ENCODE results near the gene SLC2A6.

The SLC2A6 gene

DNA sequence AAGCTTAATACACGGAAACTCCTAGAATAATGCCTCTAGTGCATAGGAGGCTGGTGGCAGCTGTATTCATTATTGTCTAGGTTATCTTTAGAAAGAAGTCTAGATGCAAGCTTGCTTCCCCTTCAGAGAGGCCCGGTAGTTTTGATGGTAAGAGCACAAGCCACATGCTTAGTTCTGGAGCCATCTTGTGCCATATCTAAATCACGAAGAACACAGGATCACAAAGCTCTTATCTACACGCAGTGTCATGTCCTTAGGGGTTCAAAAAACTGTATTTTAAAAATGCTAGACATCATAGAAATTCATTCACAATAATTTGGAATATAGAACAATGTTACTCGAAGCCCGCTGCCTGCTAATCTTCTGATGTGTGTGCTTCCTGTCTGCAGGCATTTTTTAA, 12.9 kb downstream of the SLC2A6 start:
- CTCF ChIA-PET, result no interaction called here
- POLR2A ChIA-PET, result no interaction called here

GRCh38 chr9:133464638-133465037, 14.3 kb downstream of the SLC2A6 start:
- TF ChIP-seq, protein P1, sequence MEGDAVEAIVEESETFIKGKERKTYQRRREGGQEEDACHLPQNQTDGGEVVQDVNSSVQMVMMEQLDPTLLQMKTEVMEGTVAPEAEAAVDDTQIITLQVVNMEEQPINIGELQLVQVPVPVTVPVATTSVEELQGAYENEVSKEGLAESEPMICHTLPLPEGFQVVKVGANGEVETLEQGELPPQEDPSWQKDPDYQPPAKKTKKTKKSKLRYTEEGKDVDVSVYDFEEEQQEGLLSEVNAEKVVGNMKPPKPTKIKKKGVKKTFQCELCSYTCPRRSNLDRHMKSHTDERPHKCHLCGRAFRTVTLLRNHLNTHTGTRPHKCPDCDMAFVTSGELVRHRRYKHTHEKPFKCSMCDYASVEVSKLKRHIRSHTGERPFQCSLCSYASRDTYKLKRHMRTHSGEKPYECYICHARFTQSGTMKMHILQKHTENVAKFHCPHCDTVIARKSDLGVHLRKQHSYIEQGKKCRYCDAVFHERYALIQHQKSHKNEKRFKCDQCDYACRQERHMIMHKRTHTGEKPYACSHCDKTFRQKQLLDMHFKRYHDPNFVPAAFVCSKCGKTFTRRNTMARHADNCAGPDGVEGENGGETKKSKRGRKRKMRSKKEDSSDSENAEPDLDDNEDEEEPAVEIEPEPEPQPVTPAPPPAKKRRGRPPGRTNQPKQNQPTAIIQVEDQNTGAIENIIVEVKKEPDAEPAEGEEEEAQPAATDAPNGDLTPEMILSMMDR (IDR thresholded peaks at IDR 0.05; ENCODE audit: insufficient read depth, low read length, missing control alignments), result no peak
- ChIA-PET POLR2A (no interaction called here), CTCF (interaction anchor here (1.1 kb wide), 1 partner anchor 22 kb away, joined by 3 read pairs; no protein-coding TSS in a partner anchor)
- DNase-seq (ENCODE audit: low read depth, low spot score), result no peak
- H3K4me3 ChIP-seq (ENCODE audit: low read depth, low read length), result no peak overlapping the region

More for the DNA sequence above, 12.9 kb downstream of the SLC2A6 start:
- no peak overlapping the region for H3K4me3 ChIP-seq (ENCODE audit: low read depth, low read length)
- no peak for DNase-seq (ENCODE audit: low read depth, low spot score)
- TF ChIP-seq, protein P1 (IDR thresholded peaks at IDR 0.05; ENCODE audit: insufficient read depth, low read length, missing control alignments), result no peak

DNA sequence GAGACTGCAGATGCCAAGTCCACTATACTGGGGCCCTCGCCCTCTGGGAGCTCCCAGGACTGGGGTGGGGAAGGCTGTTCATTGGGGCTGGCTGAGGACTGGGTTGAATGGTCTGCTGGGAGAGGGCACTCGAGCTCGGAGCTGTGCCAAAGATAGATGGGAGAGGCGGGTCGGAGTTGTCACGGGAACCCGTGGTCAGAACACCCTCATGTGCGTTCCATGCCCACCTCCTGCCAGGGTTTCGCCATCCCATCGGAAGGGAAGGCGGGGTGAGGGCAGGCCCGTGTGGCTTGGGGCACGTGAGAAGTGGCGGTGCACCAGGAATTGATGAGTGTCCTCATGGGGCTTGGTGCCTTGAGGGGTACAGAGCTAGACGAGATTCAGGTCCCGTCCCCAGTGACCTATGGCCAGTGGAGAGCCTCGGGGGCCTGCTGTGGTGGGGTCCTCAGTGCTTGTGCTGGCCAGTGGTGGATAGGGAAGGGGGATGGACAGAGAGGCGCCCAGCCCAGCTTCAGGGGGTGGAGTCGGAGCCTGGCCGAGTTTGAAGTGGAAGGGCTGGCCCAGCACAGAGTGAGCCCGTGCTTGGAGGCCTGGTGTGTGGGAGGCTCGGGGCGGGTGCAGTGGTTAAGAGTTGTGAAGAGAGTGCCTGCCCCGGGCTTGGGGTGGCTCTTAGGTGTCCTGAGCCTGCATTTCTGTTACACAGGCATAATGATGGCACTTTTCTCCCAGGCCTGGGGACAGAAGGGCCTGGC, 14.9 kb downstream of the SLC2A6 start:
- POLR2A ChIA-PET, result interaction anchor here (0.5 kb wide), 1 partner anchor 55 kb away, joined by 3 read pairs; no protein-coding TSS in a partner anchor
- TF ChIP-seq, protein P1 (IDR thresholded peaks at IDR 0.05; ENCODE audit: insufficient read depth, low read length, missing control alignments), result no peak
- CTCF ChIA-PET, result interaction anchor here (1.1 kb wide), 1 partner anchor 22 kb away, joined by 3 read pairs; no protein-coding TSS in a partner anchor
- DNase-seq (ENCODE audit: low read depth, low spot score), result no peak
- no peak overlapping the region for H3K4me3 ChIP-seq (ENCODE audit: low read depth, low read length)

DNA sequence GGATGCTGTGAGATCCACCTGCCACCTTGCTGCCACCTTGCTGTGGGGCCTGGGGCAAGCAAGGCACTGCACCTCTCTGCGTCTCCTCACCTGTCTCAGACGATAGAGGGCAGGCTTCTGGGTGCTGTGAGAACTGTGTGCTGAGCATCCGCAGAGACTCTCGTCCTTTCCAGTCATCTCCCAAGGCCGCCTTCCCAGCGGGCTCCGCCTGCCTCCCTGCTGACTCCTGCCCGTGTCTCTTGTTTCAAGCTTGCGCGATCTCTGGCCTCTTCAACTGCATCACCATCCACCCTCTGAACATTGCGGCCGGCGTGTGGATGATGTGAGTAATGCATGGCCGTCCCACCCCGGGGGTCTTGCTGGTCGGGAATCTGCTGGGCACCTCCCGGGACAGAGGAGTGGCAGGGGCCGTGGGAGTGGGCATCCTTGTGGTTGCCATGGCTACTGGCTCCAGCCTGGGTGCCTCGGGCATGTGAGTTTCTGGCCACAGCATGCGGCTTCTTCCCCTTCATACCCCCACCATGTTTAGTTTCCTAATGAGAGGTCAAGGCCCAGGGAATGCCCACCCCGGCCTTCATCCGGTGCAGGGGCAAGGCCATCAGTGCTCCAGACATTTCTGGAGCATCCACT, 15.6 kb downstream of the SLC2A6 start:
- no peak for DNase-seq (ENCODE audit: low read depth, low spot score)
- POLR2A ChIA-PET, result no interaction called here

DNA sequence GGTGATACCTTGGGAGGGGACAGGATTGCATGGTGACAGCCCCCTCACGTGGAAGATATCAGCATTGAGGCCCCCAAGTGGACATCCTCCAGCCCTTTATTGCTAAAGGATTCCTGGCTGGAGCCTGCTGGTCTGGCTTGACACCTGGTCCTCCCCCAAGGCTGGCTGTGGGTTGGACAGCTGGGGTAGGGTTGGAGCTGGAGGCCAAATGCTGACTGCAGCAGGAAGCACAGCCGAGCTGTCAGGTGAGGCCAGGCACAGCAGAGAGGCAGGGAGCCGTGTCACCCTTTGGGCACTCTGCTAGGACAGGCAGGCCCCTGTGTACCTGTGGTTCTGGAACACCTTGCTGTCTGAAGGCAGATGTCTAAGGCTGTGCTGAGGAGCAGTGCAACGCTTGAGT, 16.9 kb downstream of the SLC2A6 start:
- no peak overlapping the region for H3K4me3 ChIP-seq (ENCODE audit: low read depth, low read length)
- ChIA-PET CTCF (interaction anchor here (1.4 to 2.6 kb wide), 3 partner anchors 16 to 23 kb away, joined by 4 to 7 read pairs (median 5); partner anchors contain the start of gene SLC2A6), POLR2A (no interaction called here)
- DNase-seq (ENCODE audit: low read depth, low spot score), result no peak
- TF ChIP-seq, protein P1 (IDR thresholded peaks at IDR 0.05; ENCODE audit: insufficient read depth, low read length, missing control alignments), result no peak

More for the DNA sequence above, 15.6 kb downstream of the SLC2A6 start:
- no peak overlapping the region for H3K4me3 ChIP-seq (ENCODE audit: low read depth, low read length)
- TF ChIP-seq, protein P1 (IDR thresholded peaks at IDR 0.05; ENCODE audit: insufficient read depth, low read length, missing control alignments), result no peak
- CTCF ChIA-PET, result interaction anchor here (1.1 to 1.4 kb wide), 2 partner anchors 15 to 23 kb away, joined by 3 to 5 read pairs; no protein-coding TSS in a partner anchor
